ENCODE data around the gene LRRC28.

Gene LRRC28

DNA sequence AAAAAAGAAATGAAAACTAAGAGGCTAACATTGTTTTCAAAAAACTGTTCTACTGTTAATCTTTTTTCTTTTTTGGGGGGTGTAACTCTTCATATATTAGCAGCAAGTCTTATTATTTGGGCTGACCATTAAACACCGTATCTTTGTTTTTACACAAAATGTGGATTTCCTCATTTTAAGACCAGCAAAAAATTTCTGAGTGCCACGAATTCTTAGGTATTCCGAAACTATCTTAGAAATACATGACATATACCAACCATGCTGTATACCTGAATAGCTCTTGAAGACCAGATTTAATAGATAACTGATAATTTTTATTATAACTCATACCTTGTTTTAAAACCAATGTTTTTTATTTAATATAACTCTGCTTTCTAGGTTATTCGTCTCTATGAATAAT is 1.3 kb upstream of the LRRC28 start:
- Histone ChIP-seq H3K4me3 (ENCODE audit: insufficient read length, low read depth) (peak overlapping the region; percentile 70), H3K27me3 (ENCODE audit: insufficient read depth, insufficient read length) (peaks cover 14% of the 10 kb centered on the region), H3K9me3 (ENCODE audit: insufficient read depth, low read length) (no peaks in the 10 kb centered on the region), H3K36me3 (ENCODE audit: insufficient read depth, insufficient read length, low read length) (peaks cover 2% of the 10 kb centered on the region), H3K4me1 (ENCODE audit: insufficient read depth, insufficient read length) (no peaks in the 10 kb centered on the region), H3K9ac (ENCODE audit: insufficient read length, low read depth) (peak overlapping the region; percentile 86)
- TF ChIP-seq ZNF274 (IDR thresholded peaks at IDR 0.05; ENCODE audit: low read depth, low read length) = no peak
- TF ChIP-seq SUZ12 (IDR thresholded peaks at IDR 0.05; ENCODE audit: extremely low read depth, insufficient read depth, insufficient read length) = no peak
- TF ChIP-seq YY1 (IDR thresholded peaks at IDR 0.05; ENCODE audit: insufficient read depth, insufficient read length) = no peak
- DNase-seq (ENCODE audit: low read depth, low spot score) = no peak

DNA sequence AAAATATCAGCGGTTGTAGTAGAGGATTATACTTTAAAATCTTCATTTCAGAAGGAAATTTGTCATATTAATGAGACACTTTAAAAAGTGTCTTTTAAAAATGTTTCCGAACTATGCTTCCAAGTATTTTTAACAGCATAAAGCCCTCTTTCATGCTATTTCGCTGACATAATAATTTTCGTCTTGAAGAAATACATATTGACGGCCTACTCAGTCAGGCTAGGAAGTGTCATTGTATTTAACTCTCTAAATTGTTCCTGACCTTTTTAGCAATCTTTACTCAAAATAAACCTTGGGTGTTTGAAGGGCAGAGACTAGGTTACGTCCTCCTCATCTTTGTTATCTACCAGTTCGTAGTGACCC is 806 bp upstream of the LRRC28 start:
- no peak for DNase-seq (ENCODE audit: low read depth, low spot score)
- H3K4me1 ChIP-seq (ENCODE audit: insufficient read depth, insufficient read length) = no peaks in the 10 kb centered on the region
- no peaks in the 10 kb centered on the region for H3K36me3 ChIP-seq (ENCODE audit: insufficient read depth, insufficient read length, low read length)
- peaks cover 14% of the 10 kb centered on the region for H3K27me3 ChIP-seq (ENCODE audit: insufficient read depth, insufficient read length)
- TF ChIP-seq ZNF274 (IDR thresholded peaks at IDR 0.05; ENCODE audit: low read depth, low read length) = no peak
- peak overlapping the region; percentile 70 for H3K4me3 ChIP-seq (ENCODE audit: insufficient read length, low read depth)
- H3K9ac ChIP-seq (ENCODE audit: insufficient read length, low read depth) = peak overlapping the region; percentile 86
- no peaks in the 10 kb centered on the region for H3K9me3 ChIP-seq (ENCODE audit: insufficient read depth, low read length)

DNA sequence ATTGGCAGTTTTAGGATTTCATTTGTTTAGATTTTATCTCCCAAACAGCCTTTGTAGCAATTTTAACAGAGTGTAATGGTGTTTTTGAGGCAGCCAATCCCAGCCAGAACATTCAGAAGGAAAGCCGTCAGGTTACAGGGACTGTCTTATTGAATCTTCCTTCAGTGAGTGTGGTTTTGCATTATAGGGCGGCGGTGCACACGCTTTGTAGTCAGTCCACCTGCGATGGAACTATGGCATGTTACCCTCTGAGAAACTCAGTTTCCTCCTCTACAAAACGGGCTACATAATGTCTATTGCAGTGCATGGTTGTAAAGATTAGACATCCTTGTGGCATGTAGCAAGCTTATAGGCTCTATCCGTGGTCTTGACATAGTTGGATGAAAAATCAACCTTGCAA is 1.0 kb downstream of the LRRC28 start:
- no peak for TF ChIP-seq ZNF274 (IDR thresholded peaks at IDR 0.05; ENCODE audit: low read depth, low read length)
- TF ChIP-seq SUZ12 (IDR thresholded peaks at IDR 0.05; ENCODE audit: extremely low read depth, insufficient read depth, insufficient read length) = no peak
- TF ChIP-seq YY1 (IDR thresholded peaks at IDR 0.05; ENCODE audit: insufficient read depth, insufficient read length) = no peak
- Histone ChIP-seq H3K9ac (ENCODE audit: insufficient read length, low read depth) (no peak overlapping the region), H3K9me3 (ENCODE audit: insufficient read depth, low read length) (no peaks in the 10 kb centered on the region)

DNA sequence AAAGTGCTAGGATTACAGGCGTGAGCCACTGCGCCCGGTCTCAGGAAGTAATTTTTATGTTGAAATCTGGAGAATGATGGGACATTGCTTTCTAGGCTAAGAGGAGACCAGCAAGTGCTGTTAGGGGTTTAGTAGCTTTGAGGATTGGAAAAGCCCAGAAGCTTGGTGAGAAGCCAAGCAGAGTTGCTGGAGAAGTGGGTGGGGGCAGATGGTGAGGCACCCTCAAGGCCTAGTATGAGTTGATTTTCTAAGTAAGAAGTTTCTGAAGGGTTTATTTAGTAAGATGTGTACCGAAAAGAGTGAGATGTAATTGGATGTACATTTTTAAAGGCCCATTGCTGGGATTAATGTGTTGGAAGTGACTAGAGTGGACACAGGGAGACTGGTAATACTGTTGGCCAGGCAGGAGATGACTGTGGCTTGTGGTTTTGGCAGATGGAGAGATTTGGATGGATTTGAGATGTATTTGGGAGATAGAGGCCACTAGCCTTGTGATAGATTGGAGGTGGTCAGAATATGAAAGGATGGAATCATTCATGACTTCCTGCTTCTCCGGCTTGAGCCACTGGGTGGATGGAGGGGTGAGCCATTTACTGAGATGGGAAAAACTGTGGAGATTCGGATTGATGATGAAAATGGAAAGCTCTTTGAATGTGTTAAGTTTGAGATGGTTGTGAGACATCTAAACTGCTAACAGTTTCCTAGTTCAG is 2.3 kb downstream of the LRRC28 start:
- TF ChIP-seq YY1 (IDR thresholded peaks at IDR 0.05; ENCODE audit: insufficient read depth, insufficient read length) = no peak
- TF ChIP-seq ZNF274 (IDR thresholded peaks at IDR 0.05; ENCODE audit: low read depth, low read length) = no peak
- TF ChIP-seq SUZ12 (IDR thresholded peaks at IDR 0.05; ENCODE audit: extremely low read depth, insufficient read depth, insufficient read length) = no peak
- H3K27me3 ChIP-seq (ENCODE audit: insufficient read depth, insufficient read length) = peaks cover 14% of the 10 kb centered on the region
- no peak overlapping the region for H3K4me3 ChIP-seq (ENCODE audit: insufficient read length, low read depth)
- no peaks in the 10 kb centered on the region for H3K4me1 ChIP-seq (ENCODE audit: insufficient read depth, insufficient read length)
- no peak for DNase-seq (ENCODE audit: low read depth, low spot score)
- no peak overlapping the region for H3K9ac ChIP-seq (ENCODE audit: insufficient read length, low read depth)
- H3K9me3 ChIP-seq (ENCODE audit: insufficient read depth, low read length) = no peaks in the 10 kb centered on the region
- peaks cover 3% of the 10 kb centered on the region for H3K36me3 ChIP-seq (ENCODE audit: insufficient read depth, insufficient read length, low read length)

More for the DNA sequence above, 1.0 kb downstream of the LRRC28 start:
- Histone ChIP-seq H3K27me3 (ENCODE audit: insufficient read depth, insufficient read length) (peaks cover 14% of the 10 kb centered on the region), H3K4me3 (ENCODE audit: insufficient read length, low read depth) (no peak overlapping the region), H3K4me1 (ENCODE audit: insufficient read depth, insufficient read length) (no peaks in the 10 kb centered on the region), H3K36me3 (ENCODE audit: insufficient read depth, insufficient read length, low read length) (peaks cover under 1% of the 10 kb centered on the region)
- DNase-seq (ENCODE audit: low read depth, low spot score) = no peak

DNA sequence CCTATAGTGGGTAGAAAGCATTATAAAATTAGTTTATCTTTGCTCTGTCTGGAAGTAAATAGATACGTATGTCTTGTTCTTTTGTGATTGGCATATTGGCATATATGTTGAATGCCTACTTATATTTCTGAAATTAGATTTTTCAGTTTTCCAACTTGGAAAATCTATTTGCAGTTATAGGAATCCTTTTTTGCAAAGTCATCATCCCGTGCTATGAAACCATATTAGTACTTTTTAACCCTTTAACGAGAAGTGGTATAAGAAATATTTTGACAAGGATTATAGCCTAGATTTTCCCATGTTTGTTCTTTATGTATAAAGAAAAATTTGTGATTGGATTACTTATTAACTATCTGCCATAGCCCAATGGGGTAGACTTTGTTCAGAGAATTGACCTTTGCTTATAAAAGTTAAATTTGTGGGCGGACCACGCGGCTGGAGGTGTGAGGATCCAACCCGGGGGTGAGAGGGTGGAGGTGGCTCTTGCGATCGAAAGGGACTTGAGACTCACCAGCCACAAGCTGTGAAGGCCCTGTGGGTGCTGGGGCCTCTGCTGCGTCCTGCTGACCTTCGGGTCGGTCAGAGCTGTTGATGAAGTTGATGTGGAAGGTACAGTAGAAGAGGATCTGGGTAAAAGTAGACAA is 5.9 kb downstream of the LRRC28 start:
- no peak for DNase-seq (ENCODE audit: low read depth, low spot score)
- no peaks in the 10 kb centered on the region for H3K4me1 ChIP-seq (ENCODE audit: insufficient read depth, insufficient read length)
- H3K9me3 ChIP-seq (ENCODE audit: insufficient read depth, low read length) = no peaks in the 10 kb centered on the region
- H3K27me3 ChIP-seq (ENCODE audit: insufficient read depth, insufficient read length) = peaks cover 5% of the 10 kb centered on the region
- TF ChIP-seq SUZ12 (IDR thresholded peaks at IDR 0.05; ENCODE audit: extremely low read depth, insufficient read depth, insufficient read length) (no peak), YY1 (IDR thresholded peaks at IDR 0.05; ENCODE audit: insufficient read depth, insufficient read length) (no peak), ZNF274 (IDR thresholded peaks at IDR 0.05; ENCODE audit: low read depth, low read length) (no peak)
- no peak overlapping the region for H3K4me3 ChIP-seq (ENCODE audit: insufficient read length, low read depth)
- H3K36me3 ChIP-seq (ENCODE audit: insufficient read depth, insufficient read length, low read length) = peaks cover 3% of the 10 kb centered on the region
- H3K9ac ChIP-seq (ENCODE audit: insufficient read length, low read depth) = no peak overlapping the region

DNA sequence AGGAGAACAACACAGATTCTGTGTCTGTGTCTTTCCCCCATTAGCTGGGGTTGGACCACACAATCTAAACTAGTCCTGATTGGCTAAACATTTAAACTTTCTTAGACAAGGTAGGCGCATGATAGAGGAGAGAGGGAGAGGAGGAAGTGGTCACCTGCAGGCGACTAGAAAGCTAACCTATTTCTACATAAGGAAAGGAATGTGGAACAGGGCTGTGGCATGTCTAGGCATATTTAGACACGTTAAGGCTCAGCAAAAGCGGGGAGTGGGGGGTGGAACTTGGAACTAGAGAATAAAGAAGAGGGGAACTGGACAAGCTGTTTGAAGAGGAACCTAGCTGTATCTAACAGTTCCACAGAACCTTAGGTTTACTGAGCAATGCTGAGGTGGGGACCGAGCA is 12.8 kb downstream of the LRRC28 start:
- no peak for DNase-seq (ENCODE audit: low read depth, low spot score)

DNA sequence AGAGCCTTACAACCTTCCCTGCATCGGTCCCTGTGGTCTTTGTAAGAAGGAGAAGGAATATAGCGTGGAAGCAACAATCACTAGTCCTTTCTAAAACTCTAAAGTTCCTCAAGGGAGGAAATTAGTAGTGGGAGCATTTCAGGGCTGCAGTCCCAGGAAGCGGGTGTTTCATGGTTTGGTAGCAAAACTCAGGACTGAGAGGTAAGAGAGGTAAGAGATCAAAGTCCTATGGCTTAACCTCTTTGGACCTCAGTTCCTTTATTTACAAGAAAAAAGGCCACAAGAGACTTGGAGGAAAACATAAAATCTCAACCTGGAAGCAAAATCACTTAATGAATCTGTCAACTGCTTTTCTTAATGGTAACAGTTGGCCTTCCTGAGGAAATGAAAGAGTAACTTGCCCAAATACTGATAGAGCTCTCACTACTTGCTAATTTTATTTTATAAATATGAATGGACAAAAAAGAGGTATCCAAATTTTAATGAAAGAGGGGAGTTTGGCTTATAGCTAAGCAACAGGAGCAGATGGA is 14.3 kb downstream of the LRRC28 start:
- Histone ChIP-seq H3K4me1 (ENCODE audit: insufficient read depth, insufficient read length) (no peaks in the 10 kb centered on the region), H3K9me3 (ENCODE audit: insufficient read depth, low read length) (no peaks in the 10 kb centered on the region), H3K9ac (ENCODE audit: insufficient read length, low read depth) (no peak overlapping the region), H3K36me3 (ENCODE audit: insufficient read depth, insufficient read length, low read length) (no peaks in the 10 kb centered on the region), H3K4me3 (ENCODE audit: insufficient read length, low read depth) (no peak overlapping the region), H3K27me3 (ENCODE audit: insufficient read depth, insufficient read length) (no peaks in the 10 kb centered on the region)
- TF ChIP-seq YY1 (IDR thresholded peaks at IDR 0.05; ENCODE audit: insufficient read depth, insufficient read length) = no peak
- TF ChIP-seq ZNF274 (IDR thresholded peaks at IDR 0.05; ENCODE audit: low read depth, low read length) = no peak
- no peak for TF ChIP-seq SUZ12 (IDR thresholded peaks at IDR 0.05; ENCODE audit: extremely low read depth, insufficient read depth, insufficient read length)
- DNase-seq (ENCODE audit: low read depth, low spot score) = no peak

More for the DNA sequence above, 12.8 kb downstream of the LRRC28 start:
- TF ChIP-seq SUZ12 (IDR thresholded peaks at IDR 0.05; ENCODE audit: extremely low read depth, insufficient read depth, insufficient read length) = no peak
- TF ChIP-seq YY1 (IDR thresholded peaks at IDR 0.05; ENCODE audit: insufficient read depth, insufficient read length) = no peak
- TF ChIP-seq ZNF274 (IDR thresholded peaks at IDR 0.05; ENCODE audit: low read depth, low read length) = no peak
- Histone ChIP-seq H3K9me3 (ENCODE audit: insufficient read depth, low read length) (no peaks in the 10 kb centered on the region), H3K27me3 (ENCODE audit: insufficient read depth, insufficient read length) (no peaks in the 10 kb centered on the region), H3K4me1 (ENCODE audit: insufficient read depth, insufficient read length) (no peaks in the 10 kb centered on the region), H3K4me3 (ENCODE audit: insufficient read length, low read depth) (no peak overlapping the region), H3K9ac (ENCODE audit: insufficient read length, low read depth) (no peak overlapping the region), H3K36me3 (ENCODE audit: insufficient read depth, insufficient read length, low read length) (no peaks in the 10 kb centered on the region)

Measured in NT2/D1 (cell line).